HEK293 (cell line): ENCODE data around the gene PPCDC.
A peak's percentile ranks its signal among the peaks of the same experiment; 100 is the strongest.

Experiments
- CTCF ChIA-PET: fragments of 350-600 bp; formaldehyde crosslinking; extraction: SDS; loops from one replicate; lab custom pipeline; 2021; ENCODE audit warnings: antibody characterized with exemption; lab: Yijun Ruan, JAX
- POLR2A ChIA-PET: fragments of 300-600 bp; formaldehyde crosslinking; extraction: SDS; loops from one replicate; lab custom pipeline; 2020; ENCODE audit warnings: antibody characterized with exemption, inconsistent platforms; lab: Yijun Ruan, JAX
- H3K27ac ChIP-seq: fragments of 200-500 bp; sonication (Bioruptor generic); 2 replicates; pipeline ENCODE4 v1.5.1; 2014; ENCODE audit warnings: low read depth, low read length, control low read depth, inconsistent platforms; ENCODE audit errors: extremely low read depth
- H3K36me3 ChIP-seq, 2 experiments: fragments of 200-500 bp in 1 of 2; sonication (Bioruptor generic) in 1 of 2; 1 replicate in 1 of 2; 2 replicates in 1 of 2; pipeline ENCODE4 v1.5.1; 2014 to 2017; ENCODE audit warnings: inconsistent platforms in 2 of 2, low read length in 2 of 2; ENCODE audit not compliant: control insufficient read depth in 2 of 2, insufficient read depth in 1 of 2
- H3K4me1 ChIP-seq: fragments of 200-500 bp; sonication (Bioruptor generic); 2 replicates; pipeline ENCODE4 v1.5.1; 2014; ENCODE audit warnings: mild to moderate bottlenecking, low read length, inconsistent platforms; ENCODE audit not compliant: control insufficient read depth, insufficient read depth
- H3K4me3 ChIP-seq: 2 replicates; pipeline ENCODE4 v1.5.1; 2011; ENCODE audit warnings: low read depth, mild to moderate bottlenecking, control low read depth, low read length, moderate library complexity
- H3K9me3 ChIP-seq: fragments of 200-500 bp; sonication (Bioruptor generic); 2 replicates; pipeline ENCODE4 v1.5.1; 2014; ENCODE audit warnings: low read depth, low read length, inconsistent platforms; ENCODE audit not compliant: control insufficient read depth, insufficient read depth
- BCL11B ChIP-seq: fragments of 450-650 bp; formaldehyde crosslinking; IDR thresholded peaks from 2 replicates; pipeline ENCODE4 v1.5.1; 2016; ENCODE audit warnings: low read depth, missing biosample characterization, missing genetic modification characterization
- OVOL3 ChIP-seq: fragments of 450-650 bp; formaldehyde crosslinking; IDR thresholded peaks from 2 replicates; pipeline ENCODE4 v1.5.1; 2016; ENCODE audit warnings: missing biosample characterization, missing genetic modification characterization
- SETDB1 ChIP-seq: IDR thresholded peaks from one replicate; pipeline ENCODE4 v1.6.1; 2017; ENCODE audit warnings: mild to moderate bottlenecking, low read length, moderate library complexity, mixed read lengths; ENCODE audit not compliant: insufficient read length
- YY2 ChIP-seq: fragments of 450-650 bp; formaldehyde crosslinking; IDR thresholded peaks from 2 replicates; pipeline ENCODE4 v1.5.1; 2016; ENCODE audit warnings: missing biosample characterization, missing genetic modification characterization
- ZBTB17 ChIP-seq: fragments of 450-650 bp; formaldehyde crosslinking; IDR thresholded peaks from 2 replicates; pipeline ENCODE4 v1.5.1; 2016; ENCODE audit warnings: missing biosample characterization, missing genetic modification characterization
- ZBTB20 ChIP-seq: fragments of 450-650 bp; formaldehyde crosslinking; IDR thresholded peaks from 2 replicates; pipeline ENCODE4 v1.5.1; 2016; ENCODE audit warnings: missing biosample characterization, missing genetic modification characterization
- ZNF184 ChIP-seq: fragments of 450-650 bp; IDR thresholded peaks from 2 replicates; pipeline ENCODE4 v1.5.1; 2018; ENCODE audit warnings: missing biosample characterization, mild to moderate bottlenecking, missing genetic modification characterization
- ZNF2 ChIP-seq: fragments of 450-650 bp; formaldehyde crosslinking; IDR thresholded peaks from 2 replicates; pipeline ENCODE4 v1.5.1; 2016; ENCODE audit warnings: missing biosample characterization, missing genetic modification characterization
- ZNF214 ChIP-seq: fragments of 450-650 bp; formaldehyde crosslinking; IDR thresholded peaks from 2 replicates; pipeline ENCODE4 v1.5.1; 2017; ENCODE audit warnings: missing biosample characterization, mild to moderate bottlenecking, missing genetic modification characterization, borderline replicate concordance
- ZNF266 ChIP-seq: fragments of 450-650 bp; formaldehyde crosslinking; IDR thresholded peaks from 2 replicates; pipeline ENCODE4 v1.5.1; 2016; ENCODE audit warnings: missing biosample characterization, missing genetic modification characterization, low read depth
- ZNF311 ChIP-seq: fragments of 450-650 bp; formaldehyde crosslinking; IDR thresholded peaks from 2 replicates; pipeline ENCODE4 v1.5.1; 2017; ENCODE audit warnings: missing biosample characterization, missing genetic modification characterization, borderline replicate concordance
- ZNF37A ChIP-seq: fragments of 450-650 bp; IDR thresholded peaks from 2 replicates; pipeline ENCODE4 v1.5.1; 2018; ENCODE audit warnings: missing biosample characterization, missing genetic modification characterization
- ZNF473 ChIP-seq: fragments of 450-650 bp; formaldehyde crosslinking; IDR thresholded peaks from 2 replicates; pipeline ENCODE4 v1.5.1; 2017; ENCODE audit warnings: missing biosample characterization, missing genetic modification characterization
- ZNF549 ChIP-seq: fragments of 450-650 bp; IDR thresholded peaks from 2 replicates; pipeline ENCODE4 v1.5.1; 2018; ENCODE audit warnings: missing biosample characterization, missing genetic modification characterization, mild to moderate bottlenecking, inconsistent platforms, moderate library complexity
- ZNF571 ChIP-seq: fragments of 450-650 bp; formaldehyde crosslinking; IDR thresholded peaks from 2 replicates; pipeline ENCODE4 v1.5.0; 2017; ENCODE audit warnings: missing biosample characterization, missing genetic modification characterization
- ZNF660 ChIP-seq: fragments of 450-650 bp; IDR thresholded peaks from 2 replicates; pipeline ENCODE4 v1.5.1; 2018; ENCODE audit warnings: missing biosample characterization, mild to moderate bottlenecking, missing genetic modification characterization
- ZNF701 ChIP-seq: fragments of 450-650 bp; formaldehyde crosslinking; IDR thresholded peaks from 2 replicates; pipeline ENCODE4 v1.5.1; 2016; ENCODE audit warnings: missing biosample characterization, missing genetic modification characterization
- ZSCAN30 ChIP-seq: fragments of 450-650 bp; IDR thresholded peaks from 2 replicates; pipeline ENCODE4 v1.5.1; 2018; ENCODE audit warnings: missing biosample characterization, mild to moderate bottlenecking, missing genetic modification characterization, moderate library complexity
- TF ChIP-seq, protein P1 (sequence below): fragments of 450-650 bp; formaldehyde crosslinking; optimal IDR thresholded peaks from 2 replicates; pipeline ENCODE3; 2016; ENCODE audit warnings: missing biosample characterization, mild to moderate bottlenecking, missing genetic modification characterization
- TF ChIP-seq, protein P2 (sequence below): fragments of 450-650 bp; formaldehyde crosslinking; IDR thresholded peaks from 2 replicates; pipeline ENCODE4 v1.5.1; 2016; ENCODE audit warnings: missing biosample characterization, missing genetic modification characterization
- TF ChIP-seq, protein P3 (sequence below): fragments of 450-650 bp; formaldehyde crosslinking; IDR thresholded peaks from 2 replicates; pipeline ENCODE4 v1.5.1; 2016; ENCODE audit warnings: missing biosample characterization, missing genetic modification characterization
- TF ChIP-seq, protein P4 (sequence below): fragments of 450-650 bp; formaldehyde crosslinking; IDR thresholded peaks from 2 replicates; pipeline ENCODE4 v1.5.1; 2017; ENCODE audit warnings: missing biosample characterization, mild to moderate bottlenecking, missing genetic modification characterization, moderate library complexity

The PPCDC gene

DNA sequence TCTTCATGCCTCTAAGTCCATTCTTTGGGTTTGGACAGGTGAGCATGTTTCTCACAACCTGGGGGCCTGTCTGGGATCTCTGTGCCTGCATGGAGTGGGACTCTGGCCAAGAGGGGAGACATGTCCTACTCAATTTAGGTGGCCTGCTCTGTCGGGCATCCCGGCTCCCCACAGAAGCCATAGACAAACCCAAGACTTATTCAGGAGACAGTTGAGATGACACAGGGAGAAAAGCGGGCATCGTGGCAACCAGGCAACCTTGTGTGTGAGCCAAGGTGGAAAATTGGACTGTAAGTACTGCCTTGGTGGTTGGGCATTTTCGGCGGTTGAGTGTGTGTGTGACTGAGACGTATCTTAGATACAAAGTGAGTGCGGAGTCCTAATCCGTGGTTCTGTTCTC is 40.5 kb downstream of the PPCDC start:
- POLR2A ChIA-PET: no interaction called here

DNA sequence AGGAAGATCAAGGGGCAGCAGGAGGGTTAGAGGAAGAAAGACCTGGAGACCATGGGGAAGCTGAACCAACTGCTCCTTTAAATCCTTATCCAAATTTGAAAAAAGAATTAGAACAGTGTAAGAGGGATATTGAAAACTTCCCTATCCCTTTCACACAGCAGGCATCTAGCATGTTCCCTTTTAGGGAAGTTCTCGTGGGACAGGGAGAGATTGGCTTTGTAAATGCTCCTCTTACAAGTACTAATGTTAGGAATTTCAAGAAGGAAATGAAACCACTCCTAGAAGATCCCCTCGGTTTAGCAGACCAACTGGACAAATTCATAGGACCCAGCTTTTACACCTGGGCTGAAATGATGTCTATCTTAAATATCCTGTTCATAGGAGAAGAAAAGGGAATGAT is 41.5 kb downstream of the PPCDC start:
- H3K27ac ChIP-seq: no peak overlapping the region
- no peaks in the 10 kb centered on the region for H3K9me3 ChIP-seq
- no peak for TF ChIP-seq OVOL3 (tag by site-specific recombination)
- no peak for TF ChIP-seq ZSCAN30 (tag by site-specific recombination)
- TF ChIP-seq, all 188 proteins: peak for 0
- ChIA-PET CTCF (interaction anchor here (0.6 to 1.2 kb wide), 2 partner anchors 81 to 138 kb away, joined by 3 read pairs; no protein-coding TSS in a partner anchor), POLR2A (interaction anchor here (3.9 kb wide), 1 partner anchor 137 kb away, joined by 15 read pairs; the partner anchor contains the start of gene C15orf39)
- Histone ChIP-seq H3K4me1 (peaks cover 17% of the 10 kb centered on the region), H3K4me3 (no peak overlapping the region), H3K36me3 (no peaks in the 10 kb centered on the region; a peak in 1 of 3 replicates)

More for the DNA sequence above, 40.5 kb downstream of the PPCDC start:
- no peak overlapping the region for H3K4me3 ChIP-seq
- no peaks in the 10 kb centered on the region for H3K9me3 ChIP-seq
- peaks cover 17% of the 10 kb centered on the region for H3K4me1 ChIP-seq
- CTCF ChIA-PET: no interaction called here
- TF ChIP-seq ZBTB17 (tag by site-specific recombination) (0 out of 2 replicates have a peak, but pooled peaks have one; percentile 20), ZNF37A (tag by site-specific recombination) (no peak)
- TF ChIP-seq, all 188 proteins: peak for 1
- H3K36me3 ChIP-seq: no peaks in the 10 kb centered on the region; a peak in 1 of 3 replicates
- no peak overlapping the region for H3K27ac ChIP-seq

DNA sequence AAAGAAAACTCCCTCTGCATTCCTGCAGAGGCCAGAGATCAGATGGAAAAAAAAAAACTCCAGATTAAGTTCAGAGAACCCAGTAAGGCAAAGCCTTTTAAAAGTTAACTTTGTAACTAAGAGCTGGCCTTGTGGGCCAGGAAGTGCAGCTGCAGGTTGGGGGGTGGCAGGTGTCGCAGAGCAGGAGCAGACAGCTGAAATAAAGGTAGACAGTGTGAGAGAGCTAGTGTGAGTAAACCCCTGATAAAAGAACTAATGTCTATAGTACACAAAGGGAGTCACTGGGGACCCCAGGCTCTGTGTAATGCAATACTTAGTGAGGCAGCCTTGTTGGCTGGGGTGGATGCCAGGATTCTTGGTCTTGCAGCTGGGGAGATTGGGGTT is 42.1 kb downstream of the PPCDC start:
- CTCF ChIA-PET: interaction anchor here (0.6 to 1.2 kb wide), 6 partner anchors 9 to 361 kb away, joined by 3 to 7 read pairs (median 4); no protein-coding TSS in a partner anchor
- POLR2A ChIA-PET: interaction anchor here (1.3 to 3.9 kb wide), 2 partner anchors 42 to 136 kb away, joined by 4 to 15 read pairs; partner anchors contain the start of genes C15orf39 and PPCDC

More for the DNA sequence above, 42.1 kb downstream of the PPCDC start:
- TF ChIP-seq, protein P1, sequence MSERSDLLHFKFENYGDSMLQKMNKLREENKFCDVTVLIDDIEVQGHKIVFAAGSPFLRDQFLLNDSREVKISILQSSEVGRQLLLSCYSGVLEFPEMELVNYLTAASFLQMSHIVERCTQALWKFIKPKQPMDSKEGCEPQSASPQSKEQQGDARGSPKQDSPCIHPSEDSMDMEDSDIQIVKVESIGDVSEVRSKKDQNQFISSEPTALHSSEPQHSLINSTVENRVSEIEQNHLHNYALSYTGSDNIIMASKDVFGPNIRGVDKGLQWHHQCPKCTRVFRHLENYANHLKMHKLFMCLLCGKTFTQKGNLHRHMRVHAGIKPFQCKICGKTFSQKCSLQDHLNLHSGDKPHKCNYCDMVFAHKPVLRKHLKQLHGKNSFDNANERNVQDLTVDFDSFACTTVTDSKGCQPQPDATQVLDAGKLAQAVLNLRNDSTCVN: no peak
- no peak for TF ChIP-seq ZNF214 (tag by site-specific recombination)
- peak; percentile 99 for TF ChIP-seq ZBTB20 (tag by site-specific recombination)
- no peak for TF ChIP-seq ZNF473 (tag by site-specific recombination)
- TF ChIP-seq ZBTB17 (tag by site-specific recombination): 0 out of 2 replicates have a peak, but pooled peaks have one; percentile 39
- TF ChIP-seq BCL11B (tag by site-specific recombination): no peak
- TF ChIP-seq ZNF660: no peak
- TF ChIP-seq ZNF549 (tag by site-specific recombination): no peak
- TF ChIP-seq ZNF184: no peak
- TF ChIP-seq ZNF266 (tag by site-specific recombination): no peak
- 0 out of 2 replicates have a peak, but pooled peaks have one; percentile 46 for TF ChIP-seq ZNF2 (tag by site-specific recombination)
- TF ChIP-seq, protein P2, sequence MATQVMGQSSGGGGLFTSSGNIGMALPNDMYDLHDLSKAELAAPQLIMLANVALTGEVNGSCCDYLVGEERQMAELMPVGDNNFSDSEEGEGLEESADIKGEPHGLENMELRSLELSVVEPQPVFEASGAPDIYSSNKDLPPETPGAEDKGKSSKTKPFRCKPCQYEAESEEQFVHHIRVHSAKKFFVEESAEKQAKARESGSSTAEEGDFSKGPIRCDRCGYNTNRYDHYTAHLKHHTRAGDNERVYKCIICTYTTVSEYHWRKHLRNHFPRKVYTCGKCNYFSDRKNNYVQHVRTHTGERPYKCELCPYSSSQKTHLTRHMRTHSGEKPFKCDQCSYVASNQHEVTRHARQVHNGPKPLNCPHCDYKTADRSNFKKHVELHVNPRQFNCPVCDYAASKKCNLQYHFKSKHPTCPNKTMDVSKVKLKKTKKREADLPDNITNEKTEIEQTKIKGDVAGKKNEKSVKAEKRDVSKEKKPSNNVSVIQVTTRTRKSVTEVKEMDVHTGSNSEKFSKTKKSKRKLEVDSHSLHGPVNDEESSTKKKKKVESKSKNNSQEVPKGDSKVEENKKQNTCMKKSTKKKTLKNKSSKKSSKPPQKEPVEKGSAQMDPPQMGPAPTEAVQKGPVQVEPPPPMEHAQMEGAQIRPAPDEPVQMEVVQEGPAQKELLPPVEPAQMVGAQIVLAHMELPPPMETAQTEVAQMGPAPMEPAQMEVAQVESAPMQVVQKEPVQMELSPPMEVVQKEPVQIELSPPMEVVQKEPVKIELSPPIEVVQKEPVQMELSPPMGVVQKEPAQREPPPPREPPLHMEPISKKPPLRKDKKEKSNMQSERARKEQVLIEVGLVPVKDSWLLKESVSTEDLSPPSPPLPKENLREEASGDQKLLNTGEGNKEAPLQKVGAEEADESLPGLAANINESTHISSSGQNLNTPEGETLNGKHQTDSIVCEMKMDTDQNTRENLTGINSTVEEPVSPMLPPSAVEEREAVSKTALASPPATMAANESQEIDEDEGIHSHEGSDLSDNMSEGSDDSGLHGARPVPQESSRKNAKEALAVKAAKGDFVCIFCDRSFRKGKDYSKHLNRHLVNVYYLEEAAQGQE (tag by site-specific recombination): no peak
- no peak for TF ChIP-seq ZNF311 (tag by site-specific recombination)
- no peak for TF ChIP-seq YY2 (tag by site-specific recombination)
- TF ChIP-seq SETDB1: no peak
- no peak for TF ChIP-seq ZNF701
- TF ChIP-seq, protein P3, sequence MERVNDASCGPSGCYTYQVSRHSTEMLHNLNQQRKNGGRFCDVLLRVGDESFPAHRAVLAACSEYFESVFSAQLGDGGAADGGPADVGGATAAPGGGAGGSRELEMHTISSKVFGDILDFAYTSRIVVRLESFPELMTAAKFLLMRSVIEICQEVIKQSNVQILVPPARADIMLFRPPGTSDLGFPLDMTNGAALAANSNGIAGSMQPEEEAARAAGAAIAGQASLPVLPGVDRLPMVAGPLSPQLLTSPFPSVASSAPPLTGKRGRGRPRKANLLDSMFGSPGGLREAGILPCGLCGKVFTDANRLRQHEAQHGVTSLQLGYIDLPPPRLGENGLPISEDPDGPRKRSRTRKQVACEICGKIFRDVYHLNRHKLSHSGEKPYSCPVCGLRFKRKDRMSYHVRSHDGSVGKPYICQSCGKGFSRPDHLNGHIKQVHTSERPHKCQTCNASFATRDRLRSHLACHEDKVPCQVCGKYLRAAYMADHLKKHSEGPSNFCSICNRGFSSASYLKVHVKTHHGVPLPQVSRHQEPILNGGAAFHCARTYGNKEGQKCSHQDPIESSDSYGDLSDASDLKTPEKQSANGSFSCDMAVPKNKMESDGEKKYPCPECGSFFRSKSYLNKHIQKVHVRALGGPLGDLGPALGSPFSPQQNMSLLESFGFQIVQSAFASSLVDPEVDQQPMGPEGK (tag by site-specific recombination): no peak
- no peak for TF ChIP-seq ZNF571 (tag by site-specific recombination)
- TF ChIP-seq, protein P4, sequence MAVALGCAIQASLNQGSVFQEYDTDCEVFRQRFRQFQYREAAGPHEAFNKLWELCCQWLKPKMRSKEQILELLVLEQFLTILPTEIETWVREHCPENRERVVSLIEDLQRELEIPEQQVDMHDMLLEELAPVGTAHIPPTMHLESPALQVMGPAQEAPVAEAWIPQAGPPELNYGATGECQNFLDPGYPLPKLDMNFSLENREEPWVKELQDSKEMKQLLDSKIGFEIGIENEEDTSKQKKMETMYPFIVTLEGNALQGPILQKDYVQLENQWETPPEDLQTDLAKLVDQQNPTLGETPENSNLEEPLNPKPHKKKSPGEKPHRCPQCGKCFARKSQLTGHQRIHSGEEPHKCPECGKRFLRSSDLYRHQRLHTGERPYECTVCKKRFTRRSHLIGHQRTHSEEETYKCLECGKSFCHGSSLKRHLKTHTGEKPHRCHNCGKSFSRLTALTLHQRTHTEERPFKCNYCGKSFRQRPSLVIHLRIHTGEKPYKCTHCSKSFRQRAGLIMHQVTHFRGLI (tag by site-specific recombination): no peak
- H3K4me1 ChIP-seq: peaks cover 17% of the 10 kb centered on the region
- no peaks in the 10 kb centered on the region; a peak in 1 of 3 replicates for H3K36me3 ChIP-seq
- no peak overlapping the region for H3K4me3 ChIP-seq
- H3K27ac ChIP-seq: no peak overlapping the region
- no peaks in the 10 kb centered on the region for H3K9me3 ChIP-seq
